GM19023 (cell line): ENCODE measurements around the gene CORO1C.
"Not testable (repeated sequence)": the region's sequence is repeated elsewhere in the genome, so short reads cannot be mapped to it uniquely, and the experiment has no call there.

Experiments
- ATAC-seq: cut with Tn5 transposase; IDR thresholded peaks from one replicate; pipeline ENCODE4 v1.9.1; 2021; ENCODE audit warnings: mild to moderate bottlenecking, moderate library complexity; ENCODE audit not compliant: unreplicated experiment

The CORO1C gene

GRCh38 chr12:108638141-108638827 is 93.0 kb downstream of the CORO1C start:
- no peak for ATAC-seq

- ATAC-seq = no peak
Measured at GRCh38 chr12:108637222-108637971, 93.9 kb downstream of the CORO1C start.

GRCh38 chr12:108635997-108636808 is 95.1 kb downstream of the CORO1C start:
- ATAC-seq = no peak

GRCh38 chr12:108635201-108635996 is 95.9 kb downstream of the CORO1C start:
- ATAC-seq = peak; percentile 46

- no peak for ATAC-seq
Measured at GRCh38 chr12:108634341-108634751, 97.0 kb downstream of the CORO1C start.

- ATAC-seq = peak; percentile 49
Measured at GRCh38 chr12:108633534-108634248, 97.6 kb downstream of the CORO1C start, which contains the start of gene SELPLG. SELPLG (minus strand) TSS chr12:108633894; CDS start chr12:108624307, 9,587 bp downstream.

GRCh38 chr12:108633081-108633533 is 98.2 kb downstream of the CORO1C start:
- no peak for ATAC-seq

- not testable (repeated sequence) for ATAC-seq
Measured at GRCh38 chr12:108631261-108631660, 100.1 kb downstream of the CORO1C start.

- ATAC-seq = no peak
Measured at GRCh38 chr12:108630481-108631207, 100.7 kb downstream of the CORO1C start.

- no peak for ATAC-seq
Measured at GRCh38 chr12:108629824-108630476, 101.4 kb downstream of the CORO1C start.

- ATAC-seq = no peak
Measured at GRCh38 chr12:108629151-108629550, 102.2 kb downstream of the CORO1C start.

GRCh38 chr12:108627134-108627920 is 104.0 kb downstream of the CORO1C start:
- no peak for ATAC-seq

- no peak for ATAC-seq
Measured at GRCh38 chr12:108625228-108625627, 106.1 kb downstream of the CORO1C start.

- no peak for ATAC-seq
Measured at GRCh38 chr12:108623577-108623976, 107.7 kb downstream of the CORO1C start.

GRCh38 chr12:108622921-108623514 is 108.3 kb downstream of the CORO1C start:
- ATAC-seq = no peak

GRCh38 chr12:108622421-108622820 is 108.9 kb downstream of the CORO1C start:
- no peak for ATAC-seq

GRCh38 chr12:108621161-108621560 is 110.2 kb downstream of the CORO1C start:
- no peak for ATAC-seq
